ENCODE measurements around the gene SNX2. TPM values are rescaled to one million over a fixed set of nuclear protein-coding genes. Genes with fewer than 3 reads are reported as not detected.

Gene SNX2
- total and polyA plus RNA-seq, 3 experiments from 2014 or later, result 40.0 to 62.7 (median 42.7) TPM

- Mint-ChIP-seq H3K4me3 (no peak overlapping the region), H3K27me3 (peaks cover 0 to 8% of the 10 kb centered on the region in 2 donors), H3K27ac (no peak overlapping the region), H3K9me3 (no peaks in the 10 kb centered on the region), H3K36me3 (no peaks in the 10 kb centered on the region), H3K4me1 (no peaks in the 10 kb centered on the region)
- H3K9me3 ChIP-seq (ENCODE audit: low read length), result no peaks in the 10 kb centered on the region
- ChIA-PET CTCF (no interaction called here), POLR2A (no interaction called here)
- H3K27ac ChIP-seq (ENCODE audit: low read depth, low read length), result no peak overlapping the region
- no peak for DNase-seq
- no peaks in the 10 kb centered on the region for H3K4me1 ChIP-seq (ENCODE audit: insufficient read depth, low read length)
- no peaks in the 10 kb centered on the region for H3K36me3 ChIP-seq (ENCODE audit: insufficient read depth, low read length)
- H3K4me3 ChIP-seq (ENCODE audit: low read length), result no peak overlapping the region
- H3K27me3 ChIP-seq (ENCODE audit: insufficient read depth, low read length, poor library complexity, severe bottlenecking), result no peaks in the 10 kb centered on the region
These were observed 31.6 kb upstream of the SNX2 start for GRCh38 chr5:122743261-122743660.

- H3K27me3 ChIP-seq (ENCODE audit: insufficient read depth, low read length, poor library complexity, severe bottlenecking), result no peaks in the 10 kb centered on the region
- no peak overlapping the region for H3K27ac ChIP-seq (ENCODE audit: low read depth, low read length)
- peaks cover 1% of the 10 kb centered on the region in 2 donors for H3K27me3 Mint-ChIP-seq
- no peaks in the 10 kb centered on the region for H3K4me1 Mint-ChIP-seq
- ChIA-PET CTCF (no interaction called here), POLR2A (no interaction called here)
- no peaks in the 10 kb centered on the region for H3K36me3 ChIP-seq (ENCODE audit: insufficient read depth, low read length)
- H3K4me3 Mint-ChIP-seq, result no peak overlapping the region
- DNase-seq, result no peak
- H3K4me1 ChIP-seq (ENCODE audit: insufficient read depth, low read length), result no peaks in the 10 kb centered on the region
- H3K9me3 ChIP-seq (ENCODE audit: low read length), result no peaks in the 10 kb centered on the region
- no peak overlapping the region for H3K27ac Mint-ChIP-seq
- H3K36me3 Mint-ChIP-seq, result no peaks in the 10 kb centered on the region
- no peak overlapping the region for H3K4me3 ChIP-seq (ENCODE audit: low read length)
- H3K9me3 Mint-ChIP-seq, result no peaks in the 10 kb centered on the region
These were observed 29.3 kb upstream of the SNX2 start for GRCh38 chr5:122745597-122745996.

- Histone ChIP-seq H3K4me3 (ENCODE audit: low read length) (no peak overlapping the region), H3K4me1 (ENCODE audit: insufficient read depth, low read length) (no peaks in the 10 kb centered on the region), H3K27ac (ENCODE audit: low read depth, low read length) (no peak overlapping the region), H3K9me3 (ENCODE audit: low read length) (no peaks in the 10 kb centered on the region), H3K27me3 (ENCODE audit: insufficient read depth, low read length, poor library complexity, severe bottlenecking) (no peaks in the 10 kb centered on the region), H3K36me3 (ENCODE audit: insufficient read depth, low read length) (no peaks in the 10 kb centered on the region)
- no peaks in the 10 kb centered on the region for H3K9me3 Mint-ChIP-seq
- no peak overlapping the region for H3K4me3 Mint-ChIP-seq
- H3K27me3 Mint-ChIP-seq, result peaks cover 11 to 30% of the 10 kb centered on the region in 2 donors
- CTCF ChIA-PET, result no interaction called here
- POLR2A ChIA-PET, result no interaction called here
- no peaks in the 10 kb centered on the region for H3K4me1 Mint-ChIP-seq
- no peak for DNase-seq
- no peaks in the 10 kb centered on the region for H3K36me3 Mint-ChIP-seq
- no peak overlapping the region for H3K27ac Mint-ChIP-seq
These were observed 25.0 kb upstream of the SNX2 start for GRCh38 chr5:122749886-122750285.

- Mint-ChIP-seq H3K4me1 (no peaks in the 10 kb centered on the region), H3K4me3 (no peak overlapping the region), H3K27me3 (peaks cover 11 to 34% of the 10 kb centered on the region in 2 donors), H3K9me3 (no peaks in the 10 kb centered on the region), H3K36me3 (no peaks in the 10 kb centered on the region), H3K27ac (no peak overlapping the region)
- Histone ChIP-seq H3K27me3 (ENCODE audit: insufficient read depth, low read length, poor library complexity, severe bottlenecking) (no peaks in the 10 kb centered on the region), H3K9me3 (ENCODE audit: low read length) (no peaks in the 10 kb centered on the region), H3K36me3 (ENCODE audit: insufficient read depth, low read length) (no peaks in the 10 kb centered on the region), H3K4me1 (ENCODE audit: insufficient read depth, low read length) (no peaks in the 10 kb centered on the region), H3K27ac (ENCODE audit: low read depth, low read length) (no peak overlapping the region), H3K4me3 (ENCODE audit: low read length) (no peak overlapping the region)
- no peak for DNase-seq
- ChIA-PET POLR2A (no interaction called here), CTCF (interaction anchor here (1.6 kb wide), 1 partner anchor 40 kb away, joined by 5 read pairs; no protein-coding TSS in a partner anchor)
These were observed 23.5 kb upstream of the SNX2 start for GRCh38 chr5:122751293-122751782.

- CTCF ChIA-PET, result interaction anchor here (1.3 kb wide), 1 partner anchor 12 kb away, joined by 4 read pairs; no protein-coding TSS in a partner anchor
- H3K36me3 Mint-ChIP-seq, result no peaks in the 10 kb centered on the region
These were observed 21.4 kb upstream of the SNX2 start for GRCh38 chr5:122753500-122753899.

GRCh38 chr5:122755783-122756182 lies 19.1 kb upstream of the SNX2 start:
- POLR2A ChIA-PET, result no interaction called here
- no peaks in the 10 kb centered on the region for H3K4me1 ChIP-seq (ENCODE audit: insufficient read depth, low read length)
- Mint-ChIP-seq H3K4me3 (peak overlapping the region in 1 of 7 donors; percentile 18), H3K9me3 (no peaks in the 10 kb centered on the region), H3K36me3 (no peaks in the 10 kb centered on the region), H3K27ac (peak overlapping the region in 1 of 8 donors; percentile 4), H3K27me3 (peaks cover 9 to 31% of the 10 kb centered on the region in 2 donors), H3K4me1 (no peaks in the 10 kb centered on the region)
- no peaks in the 10 kb centered on the region for H3K27me3 ChIP-seq (ENCODE audit: insufficient read depth, low read length, poor library complexity, severe bottlenecking)
- no peak for DNase-seq
- H3K27ac ChIP-seq (ENCODE audit: low read depth, low read length), result no peak overlapping the region
- CTCF ChIA-PET, result no interaction called here
- H3K9me3 ChIP-seq (ENCODE audit: low read length), result no peaks in the 10 kb centered on the region
- no peaks in the 10 kb centered on the region for H3K36me3 ChIP-seq (ENCODE audit: insufficient read depth, low read length)
- H3K4me3 ChIP-seq (ENCODE audit: low read length), result no peak overlapping the region

More at GRCh38 chr5:122753500-122753899, 21.4 kb upstream of the SNX2 start:
- H3K27ac Mint-ChIP-seq, result no peak overlapping the region
- POLR2A ChIA-PET, result no interaction called here
- H3K9me3 Mint-ChIP-seq, result no peaks in the 10 kb centered on the region
- DNase-seq, result no peak
- H3K4me3 Mint-ChIP-seq, result no peak overlapping the region
- no peaks in the 10 kb centered on the region for H3K4me1 Mint-ChIP-seq
- H3K27ac ChIP-seq (ENCODE audit: low read depth, low read length), result no peak overlapping the region
- no peaks in the 10 kb centered on the region for H3K9me3 ChIP-seq (ENCODE audit: low read length)
- H3K4me1 ChIP-seq (ENCODE audit: insufficient read depth, low read length), result no peaks in the 10 kb centered on the region
- no peaks in the 10 kb centered on the region for H3K36me3 ChIP-seq (ENCODE audit: insufficient read depth, low read length)
- no peak overlapping the region for H3K4me3 ChIP-seq (ENCODE audit: low read length)
- peaks cover 11 to 34% of the 10 kb centered on the region in 2 donors for H3K27me3 Mint-ChIP-seq
- no peaks in the 10 kb centered on the region for H3K27me3 ChIP-seq (ENCODE audit: insufficient read depth, low read length, poor library complexity, severe bottlenecking)

GRCh38 chr5:122756264-122756911 lies 18.5 kb upstream of the SNX2 start:
- CTCF ChIA-PET, result no interaction called here
- no peaks in the 10 kb centered on the region for H3K27me3 ChIP-seq (ENCODE audit: insufficient read depth, low read length, poor library complexity, severe bottlenecking)
- POLR2A ChIA-PET, result no interaction called here
- H3K4me1 ChIP-seq (ENCODE audit: insufficient read depth, low read length), result no peaks in the 10 kb centered on the region
- no peaks in the 10 kb centered on the region for H3K36me3 Mint-ChIP-seq
- DNase-seq, result no peak
- no peaks in the 10 kb centered on the region for H3K9me3 Mint-ChIP-seq
- H3K36me3 ChIP-seq (ENCODE audit: insufficient read depth, low read length), result no peaks in the 10 kb centered on the region
- no peak overlapping the region for H3K4me3 Mint-ChIP-seq
- no peaks in the 10 kb centered on the region for H3K9me3 ChIP-seq (ENCODE audit: low read length)
- peaks cover 4 to 25% of the 10 kb centered on the region in 2 donors for H3K27me3 Mint-ChIP-seq
- no peak overlapping the region for H3K27ac Mint-ChIP-seq
- no peak overlapping the region for H3K27ac ChIP-seq (ENCODE audit: low read depth, low read length)
- H3K4me1 Mint-ChIP-seq, result no peaks in the 10 kb centered on the region
- H3K4me3 ChIP-seq (ENCODE audit: low read length), result no peak overlapping the region

GRCh38 chr5:122757285-122757684 lies 17.6 kb upstream of the SNX2 start:
- DNase-seq, result no peak
- Mint-ChIP-seq H3K27me3 (peaks cover 3 to 20% of the 10 kb centered on the region in 2 donors), H3K4me3 (no peak overlapping the region), H3K27ac (no peak overlapping the region), H3K36me3 (no peaks in the 10 kb centered on the region), H3K4me1 (no peaks in the 10 kb centered on the region), H3K9me3 (no peaks in the 10 kb centered on the region)
- ChIA-PET POLR2A (no interaction called here), CTCF (no interaction called here)
- H3K27ac ChIP-seq (ENCODE audit: low read depth, low read length), result no peak overlapping the region
- no peaks in the 10 kb centered on the region for H3K4me1 ChIP-seq (ENCODE audit: insufficient read depth, low read length)
- no peaks in the 10 kb centered on the region for H3K27me3 ChIP-seq (ENCODE audit: insufficient read depth, low read length, poor library complexity, severe bottlenecking)
- no peak overlapping the region for H3K4me3 ChIP-seq (ENCODE audit: low read length)
- H3K9me3 ChIP-seq (ENCODE audit: low read length), result no peaks in the 10 kb centered on the region
- H3K36me3 ChIP-seq (ENCODE audit: insufficient read depth, low read length), result no peaks in the 10 kb centered on the region
